HG03066 (cell line): Measurements from ENCODE around the gene TPRN.

Experiments
- ATAC-seq: cut with Tn5 transposase; IDR thresholded peaks from one replicate; pipeline ENCODE4 v1.9.1; 2021; ENCODE audit warnings: low read depth; ENCODE audit not compliant: unreplicated experiment

Gene TPRN

GRCh38 chr9:137147091-137147792 lies 53.3 kb downstream of the TPRN start:
- ATAC-seq: no peak

GRCh38 chr9:137146527-137146918 lies 54.0 kb downstream of the TPRN start:
- ATAC-seq: no peak

- no peak for ATAC-seq
Observed at GRCh38 chr9:137145731-137146526, 54.6 kb downstream of the TPRN start.

GRCh38 chr9:137143459-137143858 lies 57.1 kb downstream of the TPRN start:
- no peak for ATAC-seq

GRCh38 chr9:137141976-137142936 lies 58.3 kb downstream of the TPRN start:
- no peak for ATAC-seq
